Stimulated activated CD8-positive, alpha-beta memory T cell treated with anti-CD3 and anti-CD28 coated beads, Interleukin-7, amount 100 ng/mL, for 24 hours (primary cell): Measurements from ENCODE around the gene PLCD1.
"Not testable (repeated sequence)": the region's sequence is repeated elsewhere in the genome, so short reads cannot be mapped to it uniquely, and the experiment has no call there.

ENCODE experiments used
- DNase-seq: peaks from one replicate; pipeline ENCODE4 v3.0.0-alpha.2; 2020; ENCODE audit warnings: low read depth

The PLCD1 gene

GRCh38 chr3:38036906-38037305 lies 7.5 kb upstream of the PLCD1 start:
- DNase-seq = no peak

- no peak for DNase-seq
Observed at GRCh38 chr3:38036286-38036685, 6.8 kb upstream of the PLCD1 start.

- DNase-seq = not testable (repeated sequence)
Observed at GRCh38 chr3:38034335-38034734, 4.9 kb upstream of the PLCD1 start.

GRCh38 chr3:38033586-38033985 lies 4.1 kb upstream of the PLCD1 start:
- not testable (repeated sequence) for DNase-seq

GRCh38 chr3:38032328-38032865 lies 3.0 kb upstream of the PLCD1 start:
- no peak for DNase-seq

- no peak for DNase-seq
Observed at GRCh38 chr3:38031022-38031994, 1.9 kb upstream of the PLCD1 start.

- no peak for DNase-seq
Observed at GRCh38 chr3:38030126-38031021, 932 bp upstream of the PLCD1 start.

GRCh38 chr3:38028621-38029361 lies 651 bp downstream of the PLCD1 start:
- DNase-seq = no peak

- no peak for DNase-seq
Observed at GRCh38 chr3:38027466-38028465, 1.7 kb downstream of the PLCD1 start.

GRCh38 chr3:38026856-38027255 lies 2.6 kb downstream of the PLCD1 start:
- DNase-seq = no peak

- no peak for DNase-seq
Observed at GRCh38 chr3:38022896-38023709, 6.3 kb downstream of the PLCD1 start.

- DNase-seq = no peak
Observed at GRCh38 chr3:38022301-38022700, 7.1 kb downstream of the PLCD1 start.

GRCh38 chr3:38021196-38021595 lies 8.2 kb downstream of the PLCD1 start:
- no peak for DNase-seq

GRCh38 chr3:38020342-38020726 lies 9.1 kb downstream of the PLCD1 start:
- DNase-seq = no peak

GRCh38 chr3:38019658-38020341 lies 9.6 kb downstream of the PLCD1 start:
- no peak for DNase-seq

GRCh38 chr3:38018296-38019266 lies 10.9 kb downstream of the PLCD1 start:
- DNase-seq = no peak

- DNase-seq = no peak
Observed at GRCh38 chr3:38017445-38018295, 11.8 kb downstream of the PLCD1 start.
